Skeletal muscle tissue (tissue), 5 donors: ENCODE data around the gene BPTF. TPM values are rescaled to one million over a fixed set of nuclear protein-coding genes. Genes with fewer than 3 reads are reported as not detected.
"Not testable (repeated sequence)": the region's sequence is repeated elsewhere in the genome, so short reads cannot be mapped to it uniquely, and the experiment has no call there.

Source experiments
- H3K27ac ChIP-seq: one replicate; pipeline ENCODE4 v1.7.0; 2013; ENCODE audit warnings: mild to moderate bottlenecking, low read depth, low read length, inconsistent platforms
- H3K27me3 ChIP-seq, 3 donors: one replicate each; pipeline ENCODE4 v1.7.0; 2013; ENCODE audit warnings: low read length in 3 of 3; ENCODE audit not compliant: control insufficient read depth in 3 of 3, insufficient read depth in 3 of 3
- H3K36me3 ChIP-seq, 3 donors: one replicate each; pipeline ENCODE4 v1.7.0; 2013; ENCODE audit warnings: low read length in 3 of 3; ENCODE audit not compliant: control insufficient read depth in 3 of 3, insufficient read depth in 3 of 3
- H3K4me1 ChIP-seq, 3 donors: one replicate each; pipeline ENCODE4 v1.7.0; 2013; ENCODE audit warnings: low read length in 3 of 3, mild to moderate bottlenecking in 3 of 3; ENCODE audit not compliant: control insufficient read depth in 3 of 3, insufficient read depth in 3 of 3
- H3K4me3 ChIP-seq, 3 donors: one replicate each; pipeline ENCODE4 v1.7.0; 2013; ENCODE audit warnings: low read length in 3 of 3
- H3K9ac ChIP-seq, 3 donors: one replicate each; pipeline ENCODE4 v1.7.0; 2013; ENCODE audit warnings: low read length in 3 of 3, mild to moderate bottlenecking in 3 of 3, moderate library complexity in 2 of 3, low read depth in 1 of 3
- H3K9me3 ChIP-seq, 3 donors: one replicate each; pipeline ENCODE4 v1.7.0; 2013; ENCODE audit warnings: low read length in 3 of 3; ENCODE audit not compliant: control insufficient read depth in 3 of 3
- small RNA-seq: library from RNA; depleted of rRNA; stranded (forward); fragments of <200 nt; gene quantifications from one replicate; pipeline ENCODE3, GENCODE V24; 2014
- total RNA-seq: library from RNA; depleted of rRNA; stranded (reverse); fragments of >200 nt; gene quantifications from one replicate; pipeline ENCODE4 v1.2.3, GENCODE V29; 2014
- donor health status: Osteomylitis.

The BPTF gene
- total RNA-seq, 1 donor from 2014 or later, result 61.6 TPM

DNA sequence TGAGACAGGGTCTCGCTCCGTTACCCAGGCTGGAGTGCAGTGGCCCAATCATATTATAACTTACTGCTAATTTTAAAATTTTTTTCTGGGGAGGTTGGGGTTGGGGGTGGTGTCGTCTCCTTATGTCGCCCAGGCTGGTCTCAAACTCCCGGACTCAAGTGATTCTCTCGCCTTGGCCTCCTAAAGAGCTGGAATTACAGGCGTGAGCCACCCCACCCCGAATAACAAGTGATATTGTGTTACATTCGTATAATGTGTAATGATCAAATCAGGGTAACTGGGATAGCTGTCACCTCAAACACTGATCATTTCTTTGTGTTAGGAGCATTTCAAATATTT is 194.0 kb downstream of the BPTF start:
- Histone ChIP-seq H3K9me3 (no peaks in the 10 kb centered on the region), H3K9ac (no peak overlapping the region), H3K36me3 (no peaks in the 10 kb centered on the region), H3K4me1 (peaks cover 4 to 7% (median 4%) of the 10 kb centered on the region in 3 donors), H3K27ac (peak overlapping the region; percentile 83), H3K27me3 (no peaks in the 10 kb centered on the region), H3K4me3 (peak overlapping the region in 1 of 3 donors; percentile 91)

DNA sequence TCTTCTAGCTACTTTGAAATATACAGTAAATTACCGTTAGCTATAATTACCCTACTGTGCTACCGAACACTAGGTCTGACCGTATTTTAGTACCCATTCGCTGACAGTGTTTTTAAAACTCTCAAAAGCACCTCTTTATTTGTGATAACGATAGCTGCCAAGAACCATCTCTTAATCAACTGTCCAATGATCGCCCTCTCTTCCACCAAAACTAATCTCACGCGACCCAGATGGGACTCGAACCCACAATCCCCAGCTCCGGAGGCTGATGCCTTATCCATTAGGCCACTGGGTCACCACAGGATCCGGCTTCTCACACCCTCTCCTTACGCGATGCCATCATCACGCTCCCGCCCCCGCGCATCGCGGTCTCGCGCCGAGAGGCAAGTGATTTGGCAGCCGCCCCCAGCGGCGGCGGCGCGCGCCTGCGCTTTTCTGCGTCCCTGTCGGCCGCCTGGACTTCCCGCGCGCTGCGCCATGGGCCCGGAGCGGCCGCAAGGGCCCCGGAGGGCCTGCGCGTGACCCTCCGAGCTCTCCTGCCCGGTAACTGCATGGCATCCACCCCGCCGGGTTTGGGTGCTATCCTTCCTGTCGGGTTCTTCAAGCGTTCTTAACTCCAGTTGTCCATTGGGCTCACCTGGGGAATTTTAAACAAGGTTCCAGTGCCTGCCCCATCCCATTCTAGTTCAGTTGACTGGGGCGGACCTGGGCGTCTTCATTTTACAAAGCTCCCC is 194.5 kb downstream of the BPTF start:
- no peaks in the 10 kb centered on the region for H3K9me3 ChIP-seq
- H3K9ac ChIP-seq, result peak overlapping the region; percentile 81 to 90 (median 85)
- no peaks in the 10 kb centered on the region for H3K36me3 ChIP-seq
- H3K27me3 ChIP-seq, result no peaks in the 10 kb centered on the region
- H3K4me3 ChIP-seq, result peak overlapping the region; percentile 68 to 91 (median 82)
- peak overlapping the region; percentile 83 for H3K27ac ChIP-seq
- H3K4me1 ChIP-seq, result peaks cover 4 to 7% (median 4%) of the 10 kb centered on the region in 3 donors

DNA sequence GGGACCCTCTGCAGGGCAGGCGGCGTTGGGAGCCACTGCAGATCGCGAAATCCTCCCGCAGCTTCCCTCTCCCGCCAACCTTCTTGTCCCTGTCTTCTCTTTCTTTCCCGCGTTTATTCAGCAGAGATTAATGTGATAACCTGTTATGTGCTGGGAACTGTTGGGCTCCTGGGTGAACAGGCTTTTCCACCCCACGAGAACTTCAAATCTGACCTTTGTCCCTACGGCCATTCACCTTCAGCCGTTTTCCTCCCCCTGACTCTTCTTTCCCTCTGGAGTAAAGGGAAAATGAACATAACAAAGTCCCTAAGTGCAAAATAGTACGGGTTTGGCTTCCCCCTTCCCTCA is 195.1 kb downstream of the BPTF start:
- no peaks in the 10 kb centered on the region for H3K9me3 ChIP-seq

DNA sequence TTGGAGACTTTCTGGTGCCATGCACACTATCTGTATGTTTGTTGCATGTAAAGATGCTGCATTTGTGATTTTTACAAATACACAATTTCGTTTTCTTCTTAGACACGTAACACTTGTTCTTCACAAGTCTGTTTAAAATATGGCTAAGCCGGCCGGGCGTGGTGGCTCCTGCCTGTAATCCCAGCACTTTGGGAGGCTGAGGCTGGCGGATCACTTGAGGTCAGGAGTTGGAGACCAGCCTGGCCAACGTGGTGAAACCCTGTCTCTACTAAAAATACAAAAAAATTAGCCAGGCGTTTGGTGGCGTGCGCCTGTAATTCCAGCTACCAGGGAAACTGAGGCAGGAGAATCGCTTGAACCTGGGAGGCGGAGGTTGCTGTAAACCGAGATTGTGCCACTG is 195.5 kb downstream of the BPTF start:
- Histone ChIP-seq H3K4me3 (peak overlapping the region; percentile 68 to 91 (median 82)), H3K9ac (peak overlapping the region; percentile 81 to 90 (median 85)), H3K27ac (peak overlapping the region; percentile 83)
- not testable (repeated sequence) for H3K9me3 ChIP-seq, H3K36me3 ChIP-seq, H3K27me3 ChIP-seq, H3K4me1 ChIP-seq

More for the DNA sequence above, 195.1 kb downstream of the BPTF start:
- Histone ChIP-seq H3K27me3 (no peaks in the 10 kb centered on the region), H3K4me1 (peaks cover 4 to 7% (median 4%) of the 10 kb centered on the region in 3 donors), H3K36me3 (no peaks in the 10 kb centered on the region), H3K4me3 (peak overlapping the region; percentile 68 to 91 (median 82)), H3K9ac (peak overlapping the region; percentile 81 to 90 (median 85)), H3K27ac (peak overlapping the region; percentile 83)

DNA sequence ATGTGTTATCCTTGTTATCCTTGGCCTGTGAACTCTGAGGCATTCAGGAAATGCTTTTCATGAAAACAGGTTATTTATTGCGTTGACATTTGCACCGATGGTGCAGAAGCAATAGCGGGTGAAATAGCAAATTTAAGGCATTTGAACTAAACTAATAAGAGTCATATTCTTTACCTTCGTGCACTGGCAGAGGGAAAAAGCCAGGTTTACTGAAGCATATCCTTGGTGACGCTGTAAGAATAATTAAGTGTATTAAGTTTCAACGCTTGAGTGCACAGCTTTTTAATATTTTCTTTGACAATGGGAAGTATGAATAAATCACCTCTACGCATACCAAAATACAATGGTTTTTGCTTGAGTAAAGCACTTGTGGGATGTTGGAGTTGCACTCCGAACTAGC is 196.7 kb downstream of the BPTF start:
- peaks cover 4 to 7% (median 4%) of the 10 kb centered on the region in 3 donors for H3K4me1 ChIP-seq
- H3K36me3 ChIP-seq, result no peaks in the 10 kb centered on the region
- H3K9me3 ChIP-seq, result no peaks in the 10 kb centered on the region
- H3K4me3 ChIP-seq, result no peak overlapping the region
- H3K27me3 ChIP-seq, result no peaks in the 10 kb centered on the region
- no peak overlapping the region for H3K9ac ChIP-seq
- H3K27ac ChIP-seq, result no peak overlapping the region

DNA sequence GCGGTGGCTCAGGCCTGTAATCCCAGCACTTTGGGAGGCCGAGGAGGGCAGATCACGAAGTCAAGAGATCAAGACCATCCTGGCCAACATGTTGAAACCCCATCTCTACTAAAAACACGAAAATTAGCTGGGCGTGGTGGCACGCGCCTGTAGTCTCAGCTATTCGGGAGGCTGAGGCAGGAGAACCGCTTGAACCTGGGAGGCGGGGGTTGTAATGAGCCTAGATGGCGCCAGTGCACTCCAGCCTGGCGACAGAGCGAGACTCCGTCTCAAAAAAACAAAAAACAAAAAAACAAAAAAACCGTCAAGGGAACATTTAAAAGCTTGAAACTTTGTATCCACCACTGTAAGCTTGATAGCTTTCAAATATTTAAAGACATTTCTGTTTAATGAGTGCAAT is 197.2 kb downstream of the BPTF start:
- not testable (repeated sequence) for H3K4me1 ChIP-seq, H3K27ac ChIP-seq, H3K4me3 ChIP-seq, H3K9ac ChIP-seq, H3K36me3 ChIP-seq, H3K9me3 ChIP-seq, H3K27me3 ChIP-seq

DNA sequence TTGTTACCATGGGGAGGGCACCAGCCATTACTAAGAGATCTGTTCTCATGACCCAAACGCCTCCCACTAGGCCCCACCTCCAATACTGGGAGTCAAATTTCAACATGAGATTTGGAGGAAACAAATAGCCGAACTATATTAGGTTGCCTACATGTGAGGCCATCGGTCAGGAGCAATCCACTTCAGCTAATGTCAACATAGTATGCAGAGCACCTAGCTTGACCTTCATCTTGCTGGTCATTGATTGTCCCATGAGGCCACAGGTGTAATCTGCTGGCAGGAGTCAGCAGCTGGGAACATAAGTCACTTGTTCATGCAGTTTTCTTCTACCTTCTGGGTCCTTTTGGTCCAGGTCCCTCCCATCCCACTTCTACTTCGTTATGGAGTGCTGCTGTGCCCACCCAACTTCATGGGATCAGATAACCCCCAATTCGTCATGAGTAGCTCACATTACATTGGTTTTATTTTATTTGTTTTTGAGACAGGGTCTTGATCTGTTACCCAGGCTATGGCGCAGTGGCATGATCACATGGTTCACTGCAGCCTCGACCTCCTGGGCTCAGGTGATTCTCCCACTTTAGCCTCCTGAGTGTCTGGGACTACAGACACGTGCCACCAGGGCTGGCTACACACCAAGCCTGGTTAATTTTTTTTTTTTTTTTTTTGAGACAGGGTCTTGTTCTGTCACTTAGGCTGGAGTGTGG is 204.4 kb downstream of the BPTF start:
- Histone ChIP-seq H3K27ac (no peak overlapping the region), H3K9ac (no peak overlapping the region), H3K4me1 (no peaks in the 10 kb centered on the region), H3K4me3 (no peak overlapping the region), H3K27me3 (no peaks in the 10 kb centered on the region), H3K9me3 (no peaks in the 10 kb centered on the region), H3K36me3 (no peaks in the 10 kb centered on the region)

Small RNA genes lying within 50 kb of the gene (small RNA-seq; reads per million reads assigned to genes)
- not detected for gene RN7SL622P

Other genes with a start within 250 kb of the BPTF start
- 57.9 TPM for gene NOL11, start 107.6 kb upstream of the BPTF start, total RNA-seq
- gene C17orf58, start 171.0 kb downstream of the BPTF start, total RNA-seq, result 12.0 TPM
- gene KPNA2, start 210.2 kb downstream of the BPTF start, total RNA-seq, result 31.3 TPM